Measurements from ENCODE around the gene GLB1L2. TPM values are rescaled to one million over a fixed set of nuclear protein-coding genes. Genes with fewer than 3 reads are reported as not detected.

The GLB1L2 gene
- total RNA-seq, 2 donors from 2014 or later: 45.6 to 60.0 TPM

DNA sequence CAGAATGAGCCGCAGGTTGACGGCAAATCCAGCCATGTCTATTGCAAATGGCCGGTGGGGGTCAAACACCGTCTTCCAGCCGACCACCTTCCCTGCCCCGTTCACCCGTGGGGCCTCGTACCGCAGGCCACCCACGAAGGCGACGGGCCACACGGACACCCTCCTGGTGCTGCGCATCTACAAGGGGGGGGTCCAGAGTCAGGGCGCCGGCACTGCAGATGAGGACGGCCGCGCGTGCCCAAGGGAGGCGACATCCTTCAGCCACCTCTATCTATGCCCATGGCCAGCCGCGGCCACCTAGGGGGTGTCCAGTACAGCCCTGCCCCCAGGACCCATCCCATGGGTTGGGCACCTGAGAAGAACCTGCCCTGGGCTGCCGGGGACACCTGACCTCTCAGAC is 51.0 kb downstream of the GLB1L2 start:
- no peak for DNase-seq (ENCODE audit: low spot score)
- WGBS: 91% methylated on average over 24 of the region's 24 CpGs
- Histone ChIP-seq H3K4me1 (replicated peaks) (peaks cover 7% of the 10 kb centered on the region), H3K36me3 (no peaks in the 10 kb centered on the region), H3K4me3 (no peak overlapping the region), H3K9me3 (no peaks in the 10 kb centered on the region), H3K27me3 (replicated peaks; ENCODE audit: insufficient read depth) (no peaks in the 10 kb centered on the region), H3K27ac (no peak overlapping the region)
- TF ChIP-seq POLR2AphosphoS5 (IDR thresholded peaks at IDR 0.05): no peak
- no peak for TF ChIP-seq POLR2A (IDR thresholded peaks at IDR 0.05)
- TF ChIP-seq, protein P1, sequence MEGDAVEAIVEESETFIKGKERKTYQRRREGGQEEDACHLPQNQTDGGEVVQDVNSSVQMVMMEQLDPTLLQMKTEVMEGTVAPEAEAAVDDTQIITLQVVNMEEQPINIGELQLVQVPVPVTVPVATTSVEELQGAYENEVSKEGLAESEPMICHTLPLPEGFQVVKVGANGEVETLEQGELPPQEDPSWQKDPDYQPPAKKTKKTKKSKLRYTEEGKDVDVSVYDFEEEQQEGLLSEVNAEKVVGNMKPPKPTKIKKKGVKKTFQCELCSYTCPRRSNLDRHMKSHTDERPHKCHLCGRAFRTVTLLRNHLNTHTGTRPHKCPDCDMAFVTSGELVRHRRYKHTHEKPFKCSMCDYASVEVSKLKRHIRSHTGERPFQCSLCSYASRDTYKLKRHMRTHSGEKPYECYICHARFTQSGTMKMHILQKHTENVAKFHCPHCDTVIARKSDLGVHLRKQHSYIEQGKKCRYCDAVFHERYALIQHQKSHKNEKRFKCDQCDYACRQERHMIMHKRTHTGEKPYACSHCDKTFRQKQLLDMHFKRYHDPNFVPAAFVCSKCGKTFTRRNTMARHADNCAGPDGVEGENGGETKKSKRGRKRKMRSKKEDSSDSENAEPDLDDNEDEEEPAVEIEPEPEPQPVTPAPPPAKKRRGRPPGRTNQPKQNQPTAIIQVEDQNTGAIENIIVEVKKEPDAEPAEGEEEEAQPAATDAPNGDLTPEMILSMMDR (IDR thresholded peaks at IDR 0.05): no peak
- intact Hi-C loops (cut with DNase I): no loop called here

DNA sequence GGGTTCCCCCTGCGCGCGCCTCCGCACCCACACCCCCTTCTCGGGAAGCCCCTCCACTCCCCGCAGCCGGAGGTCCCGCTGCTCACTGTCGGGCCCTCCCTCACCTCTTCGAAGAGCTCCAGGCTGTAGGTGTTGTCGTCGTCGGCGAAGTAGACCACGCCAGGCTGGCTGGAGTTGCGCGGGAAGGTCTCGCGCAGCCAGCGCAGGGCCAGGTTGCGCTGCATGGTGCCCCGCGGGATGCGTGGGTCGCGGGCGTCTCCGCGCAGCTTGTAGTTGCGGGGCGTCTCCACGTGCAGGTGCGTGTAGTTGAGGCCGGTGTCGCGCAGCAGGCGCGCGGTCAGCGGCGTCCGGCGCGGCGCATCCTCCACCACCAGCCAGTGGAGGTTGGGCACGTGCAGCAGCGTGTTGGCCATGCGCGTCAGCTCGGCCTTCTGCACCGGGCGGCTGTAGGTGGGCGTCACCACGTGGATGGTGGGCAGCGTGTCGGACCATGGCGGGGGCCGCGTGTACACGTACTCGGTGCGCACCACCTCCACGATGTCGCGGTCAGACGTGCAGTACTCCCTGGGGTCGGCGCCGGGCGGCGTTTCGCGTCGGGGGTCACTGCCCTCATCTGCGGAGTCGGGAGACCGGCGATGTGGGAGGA is 51.9 kb downstream of the GLB1L2 start:
- TF ChIP-seq, protein P1 (IDR thresholded peaks at IDR 0.05): no peak
- TF ChIP-seq POLR2AphosphoS5 (IDR thresholded peaks at IDR 0.05) (no peak), POLR2A (IDR thresholded peaks at IDR 0.05) (no peak)
- 92% methylated on average over 64 of the region's 78 CpGs for WGBS
- Histone ChIP-seq H3K9me3 (no peaks in the 10 kb centered on the region), H3K4me3 (no peak overlapping the region), H3K4me1 (replicated peaks) (peaks cover 7% of the 10 kb centered on the region), H3K36me3 (no peaks in the 10 kb centered on the region), H3K27me3 (replicated peaks; ENCODE audit: insufficient read depth) (no peaks in the 10 kb centered on the region), H3K27ac (no peak overlapping the region)
- DNase-seq (ENCODE audit: low spot score): no peak
- intact Hi-C loops (cut with DNase I): no loop called here

DNA sequence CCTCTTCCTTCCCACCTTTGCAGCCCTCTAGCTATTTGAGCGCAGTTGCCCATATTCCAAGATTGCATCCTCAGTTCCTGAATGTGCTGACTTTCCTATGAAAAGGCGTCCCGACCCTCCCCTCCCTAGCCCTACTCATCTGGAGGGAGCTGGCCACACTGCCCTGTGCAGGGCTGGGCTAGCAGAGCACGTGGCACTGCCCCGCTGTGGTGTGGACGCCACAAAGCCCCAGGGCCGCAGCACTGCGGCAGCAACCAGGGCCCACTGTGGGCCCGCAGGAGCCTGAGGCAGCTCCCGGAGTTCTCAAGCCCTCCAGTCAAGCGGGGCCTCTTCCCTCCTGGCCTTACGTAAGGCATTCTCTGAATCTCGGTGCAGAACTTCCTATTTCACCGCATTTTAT is 52.6 kb downstream of the GLB1L2 start:
- no peaks in the 10 kb centered on the region for H3K27me3 ChIP-seq (replicated peaks; ENCODE audit: insufficient read depth)
- no peak overlapping the region for H3K27ac ChIP-seq
- no peaks in the 10 kb centered on the region for H3K36me3 ChIP-seq
- TF ChIP-seq, protein P1 (IDR thresholded peaks at IDR 0.05): no peak
- no peak for TF ChIP-seq POLR2AphosphoS5 (IDR thresholded peaks at IDR 0.05)
- TF ChIP-seq POLR2A (IDR thresholded peaks at IDR 0.05): no peak
- H3K9me3 ChIP-seq: no peaks in the 10 kb centered on the region
- 87% methylated on average over 14 of the region's 14 CpGs for WGBS
- peaks cover 7% of the 10 kb centered on the region for H3K4me1 ChIP-seq (replicated peaks)
- intact Hi-C loops (cut with DNase I): no loop called here
- DNase-seq (ENCODE audit: low spot score): no peak
- no peak overlapping the region for H3K4me3 ChIP-seq

DNA sequence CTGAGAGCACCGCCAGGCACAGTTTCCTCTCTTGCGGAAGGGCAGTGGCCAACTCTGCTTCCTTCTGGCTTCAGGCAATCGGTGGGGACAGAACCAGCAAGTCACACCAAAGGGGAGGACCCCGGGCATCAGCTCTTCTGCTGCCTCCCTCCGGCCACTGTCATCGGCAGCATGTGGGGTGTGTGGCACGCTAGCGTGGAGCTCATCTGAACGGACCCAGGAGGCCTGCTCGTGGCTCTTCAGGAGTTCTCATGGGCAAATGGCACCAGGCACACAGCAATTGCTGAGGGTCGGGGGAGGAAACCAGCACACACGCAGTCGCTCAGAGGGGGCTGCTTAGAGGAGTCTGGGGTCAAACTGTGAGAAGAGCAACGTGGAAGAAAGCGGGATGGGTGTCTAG is 53.4 kb downstream of the GLB1L2 start:
- Histone ChIP-seq H3K36me3 (no peaks in the 10 kb centered on the region), H3K4me3 (no peak overlapping the region), H3K4me1 (replicated peaks) (peaks cover 7% of the 10 kb centered on the region), H3K9me3 (no peaks in the 10 kb centered on the region), H3K27ac (no peak overlapping the region), H3K27me3 (replicated peaks; ENCODE audit: insufficient read depth) (no peaks in the 10 kb centered on the region)
- DNase-seq (ENCODE audit: low spot score): no peak
- WGBS: 88% methylated on average over 11 of the region's 15 CpGs
- intact Hi-C loops (cut with DNase I): no loop called here
- TF ChIP-seq, protein P1 (IDR thresholded peaks at IDR 0.05): no peak
- no peak for TF ChIP-seq POLR2AphosphoS5 (IDR thresholded peaks at IDR 0.05)
- TF ChIP-seq POLR2A (IDR thresholded peaks at IDR 0.05): no peak

Measured in prostate gland (tissue), 2 donors.